Cardiac muscle cell (in vitro differentiated cells and primary cell): ENCODE data around the gene CCDC81. TPM values are rescaled to one million over a fixed set of nuclear protein-coding genes. Genes with fewer than 3 reads are reported as not detected.
A peak's percentile ranks its signal among the peaks of the same experiment; 100 is the strongest.
"Not testable (repeated sequence)": the region's sequence is repeated elsewhere in the genome, so short reads cannot be mapped to it uniquely, and the experiment has no call there.

Source experiments
- DNase-seq, 2 donors: peaks; one replicate each; pipeline versions ENCODE4 v3.0.0 to v3.0.0-alpha.2; 2010 to 2017; ENCODE audit warnings: low read depth in 1 of 2, low spot score in 1 of 2
- H3K27ac ChIP-seq: fragments of 200-600 bp; sonication (generic); 2 replicates; pipeline ENCODE4 v1.5.1; 2016
- H3K27me3 ChIP-seq: fragments of 200-600 bp; sonication (generic); 2 replicates; pipeline ENCODE4 v1.6.0; 2016; ENCODE audit warnings: control low read depth
- H3K36me3 ChIP-seq: fragments of 200-600 bp; sonication (generic); 2 replicates; pipeline ENCODE4 v1.5.1; 2016; ENCODE audit warnings: control low read depth
- H3K4me1 ChIP-seq: fragments of 200-600 bp; sonication (generic); 2 replicates; pipeline ENCODE4 v1.8.1; 2017; ENCODE audit warnings: low read depth, mild to moderate bottlenecking, mixed run types
- H3K4me3 ChIP-seq: fragments of 200-600 bp; sonication (generic); 2 replicates; pipeline ENCODE4 v1.5.1; 2016; ENCODE audit warnings: mild to moderate bottlenecking
- H3K9me3 ChIP-seq: fragments of 200-600 bp; sonication (generic); 2 replicates; pipeline ENCODE4 v1.5.1; 2017; ENCODE audit warnings: low read depth, mild to moderate bottlenecking, control low read depth
- CTCF ChIP-seq: IDR thresholded peaks from 2 replicates; pipeline ENCODE4 v1.5.1; 2012; ENCODE audit warnings: low read depth, mild to moderate bottlenecking, low read length
- polyA plus RNA-seq: library from polyadenylated mRNA; unstranded; fragments of >200 nt; fragmentation: Nextera tagmentation; extraction: Ambion mirVana; gene quantifications from 2 replicates; pipeline ENCODE4 v1.2.1, GENCODE V29; 2016
- total RNA-seq: library from RNA; depleted of rRNA; stranded (reverse); fragments of >200 nt; gene quantifications from 2 replicates; pipeline ENCODE4 v1.2.3, GENCODE V29; 2016

CCDC81 gene
- total and polyA plus RNA-seq, 2 experiments from 2014 or later, result 2.6 to 3.2 TPM

DNA sequence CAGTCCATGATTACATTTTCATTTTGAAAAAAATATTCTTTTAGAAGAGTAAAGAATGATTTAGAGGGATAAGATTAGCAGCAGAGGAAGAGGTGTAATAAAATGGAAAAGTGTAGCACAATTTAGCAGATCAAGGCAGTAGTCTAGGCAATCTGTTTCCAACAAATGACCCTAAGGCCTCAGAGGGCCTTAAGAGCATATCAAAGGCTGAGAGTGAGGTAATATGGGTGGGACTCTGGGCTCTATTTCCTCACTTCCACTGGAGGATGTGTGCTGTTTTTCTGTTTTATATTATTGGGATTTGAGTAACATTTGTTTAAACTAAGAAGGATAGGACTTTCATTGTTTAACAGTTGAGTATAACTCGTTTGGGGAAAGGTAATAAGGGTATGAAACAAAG is 28.8 kb downstream of the CCDC81 start:
- no peaks in the 10 kb centered on the region for H3K27me3 ChIP-seq
- no peak for TF ChIP-seq CTCF
- H3K4me1 ChIP-seq, result no peaks in the 10 kb centered on the region
- H3K4me3 ChIP-seq, result no peak overlapping the region
- no peaks in the 10 kb centered on the region for H3K36me3 ChIP-seq
- no peak for DNase-seq
- no peaks in the 10 kb centered on the region for H3K9me3 ChIP-seq
- no peak overlapping the region for H3K27ac ChIP-seq

DNA sequence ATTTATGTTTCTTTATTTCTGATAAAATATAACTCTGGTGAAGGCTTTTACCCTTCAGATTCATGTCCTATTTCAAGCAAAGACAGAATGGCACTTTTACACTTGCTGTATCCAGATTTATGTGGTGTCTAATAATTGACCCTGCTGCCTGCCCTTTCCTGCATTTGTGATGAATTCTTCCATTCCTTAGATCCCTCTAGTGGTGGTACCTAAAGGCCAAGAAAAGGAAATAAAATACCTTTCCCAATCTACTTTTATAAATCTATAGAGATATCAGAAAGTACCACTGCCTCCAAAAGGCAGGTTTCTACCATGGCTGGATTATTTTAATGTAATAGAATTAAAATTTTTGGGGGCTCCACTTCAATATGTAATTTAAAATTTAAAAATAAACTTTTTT is 34.2 kb downstream of the CCDC81 start:
- H3K27ac ChIP-seq, result no peak overlapping the region

DNA sequence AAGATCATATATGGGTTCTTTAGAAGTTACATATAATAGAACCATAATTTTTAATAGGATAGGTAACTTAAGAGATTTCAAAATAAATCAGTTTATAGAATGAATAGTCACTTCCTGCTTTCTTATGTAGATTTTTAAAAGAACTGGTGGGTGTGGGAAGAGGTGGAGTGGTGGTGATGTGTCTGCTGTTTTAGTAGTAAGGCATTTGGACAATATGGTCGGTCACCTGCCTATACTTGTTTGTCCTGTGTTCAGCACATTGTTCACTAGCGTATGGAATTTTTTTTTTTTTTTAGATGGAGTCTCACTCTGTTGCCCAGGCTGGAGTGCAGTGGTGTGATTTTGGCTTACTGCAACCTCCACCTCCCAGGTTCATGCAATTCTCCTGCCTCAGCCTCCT is 39.3 kb downstream of the CCDC81 start:
- no peaks in the 10 kb centered on the region for H3K9me3 ChIP-seq
- TF ChIP-seq CTCF, result no peak
- H3K4me3 ChIP-seq, result no peak overlapping the region
- no peak overlapping the region for H3K27ac ChIP-seq
- DNase-seq, result no peak
- H3K36me3 ChIP-seq, result no peaks in the 10 kb centered on the region
- H3K4me1 ChIP-seq, result no peaks in the 10 kb centered on the region
- H3K27me3 ChIP-seq, result no peaks in the 10 kb centered on the region

More for the DNA sequence above, 34.2 kb downstream of the CCDC81 start:
- H3K4me3 ChIP-seq, result no peak overlapping the region
- H3K9me3 ChIP-seq, result no peaks in the 10 kb centered on the region
- no peaks in the 10 kb centered on the region for H3K27me3 ChIP-seq
- no peaks in the 10 kb centered on the region for H3K4me1 ChIP-seq
- DNase-seq, result no peak
- TF ChIP-seq CTCF, result peak; percentile 30
- H3K36me3 ChIP-seq, result no peaks in the 10 kb centered on the region

DNA sequence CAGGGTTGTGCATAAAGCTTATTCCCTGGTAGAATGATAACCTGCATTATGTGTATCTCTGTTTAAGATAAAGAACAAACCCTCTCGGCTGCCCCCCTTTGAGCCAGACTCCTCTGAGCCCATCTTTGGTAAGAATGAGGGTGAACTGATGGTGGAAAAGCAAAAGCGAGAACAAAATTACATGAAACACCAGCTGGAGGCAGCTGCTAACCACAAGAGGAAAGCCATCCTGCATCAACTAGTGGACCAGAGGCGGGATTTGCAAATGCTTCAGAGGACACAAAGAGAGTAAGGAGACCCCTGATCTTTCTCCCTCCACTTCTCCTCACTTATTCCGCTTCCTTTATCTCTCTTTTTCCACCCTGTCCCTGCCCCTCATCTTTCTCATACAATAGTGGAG is 40.3 kb downstream of the CCDC81 start:
- no peak for DNase-seq
- TF ChIP-seq CTCF, result no peak
- H3K27me3 ChIP-seq, result no peaks in the 10 kb centered on the region
- no peak overlapping the region for H3K27ac ChIP-seq
- H3K9me3 ChIP-seq, result no peaks in the 10 kb centered on the region
- no peak overlapping the region for H3K4me3 ChIP-seq
- no peaks in the 10 kb centered on the region for H3K36me3 ChIP-seq
- H3K4me1 ChIP-seq, result no peaks in the 10 kb centered on the region

DNA sequence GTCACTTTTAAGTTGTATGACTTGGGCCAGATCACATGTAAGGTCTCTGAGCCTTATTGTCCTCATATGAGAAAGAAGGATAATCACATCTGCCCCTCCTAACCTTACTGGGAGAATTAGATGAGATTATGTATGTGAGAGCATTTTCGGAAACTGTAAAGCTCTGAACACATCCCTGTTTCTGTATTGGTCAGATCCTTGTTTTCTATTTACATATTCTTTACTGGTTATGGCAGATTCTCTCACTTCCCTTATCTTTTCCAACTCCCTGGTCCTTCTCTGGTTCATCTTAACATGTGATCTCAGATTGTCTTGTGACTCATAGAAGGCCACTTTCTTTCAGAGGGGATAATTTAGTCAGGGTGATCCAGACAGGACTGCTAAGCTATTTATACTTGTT is 41.8 kb downstream of the CCDC81 start:
- Histone ChIP-seq H3K27me3 (no peaks in the 10 kb centered on the region), H3K27ac (no peak overlapping the region), H3K4me3 (no peak overlapping the region), H3K4me1 (no peaks in the 10 kb centered on the region), H3K9me3 (no peaks in the 10 kb centered on the region), H3K36me3 (no peaks in the 10 kb centered on the region)
- no peak for DNase-seq
- TF ChIP-seq CTCF, result no peak

DNA sequence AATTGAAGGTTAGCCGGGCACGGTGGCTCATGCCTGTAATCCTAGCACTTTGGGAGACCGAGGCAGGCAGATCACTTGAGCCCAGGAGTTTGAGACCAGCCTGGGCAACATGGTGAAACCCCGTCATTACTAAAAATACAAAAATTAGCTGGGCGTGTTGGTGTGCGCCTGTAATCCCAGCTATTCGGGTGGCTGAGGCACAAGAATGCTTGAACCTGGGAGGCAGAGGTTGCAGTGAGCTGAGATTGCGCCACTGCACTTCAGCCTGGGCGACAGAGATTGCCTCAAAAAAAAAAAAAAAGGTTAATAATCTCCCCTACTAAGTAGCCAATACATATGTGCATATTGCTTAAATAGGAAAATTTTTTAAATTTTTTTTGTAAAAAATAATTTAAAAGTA is 42.3 kb downstream of the CCDC81 start:
- not testable (repeated sequence) for H3K9me3 ChIP-seq, H3K36me3 ChIP-seq, DNase-seq, H3K27me3 ChIP-seq, H3K27ac ChIP-seq, H3K4me1 ChIP-seq, H3K4me3 ChIP-seq
